GM21576 (cell line): ENCODE results near the gene RALGPS1.

ENCODE experiments used
- ATAC-seq: cut with Tn5 transposase; IDR thresholded peaks from one replicate; pipeline ENCODE4 v1.9.1; 2021; ENCODE audit warnings: mild to moderate bottlenecking, moderate library complexity; ENCODE audit not compliant: unreplicated experiment

Gene RALGPS1

DNA sequence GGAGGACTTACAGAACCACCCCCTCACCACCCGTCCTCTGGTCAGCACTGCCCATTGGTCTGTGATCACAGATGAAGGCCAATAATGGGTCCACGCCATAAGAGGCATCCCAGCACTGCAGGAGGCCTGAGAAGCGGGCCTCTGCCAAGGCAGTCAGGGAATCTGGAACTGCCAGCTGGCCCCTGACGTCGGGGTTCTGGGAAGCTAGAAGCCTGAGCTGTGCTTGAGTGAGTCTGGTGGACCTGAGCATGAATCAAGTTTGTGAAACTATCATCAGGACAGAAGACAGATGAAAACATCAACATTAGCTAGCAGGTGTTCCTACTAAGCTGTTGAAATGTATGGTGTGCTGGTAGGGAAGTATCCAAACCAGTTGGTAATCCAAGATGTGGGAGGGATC lies 200.0 kb downstream of the RALGPS1 start:
- no peak for ATAC-seq

DNA sequence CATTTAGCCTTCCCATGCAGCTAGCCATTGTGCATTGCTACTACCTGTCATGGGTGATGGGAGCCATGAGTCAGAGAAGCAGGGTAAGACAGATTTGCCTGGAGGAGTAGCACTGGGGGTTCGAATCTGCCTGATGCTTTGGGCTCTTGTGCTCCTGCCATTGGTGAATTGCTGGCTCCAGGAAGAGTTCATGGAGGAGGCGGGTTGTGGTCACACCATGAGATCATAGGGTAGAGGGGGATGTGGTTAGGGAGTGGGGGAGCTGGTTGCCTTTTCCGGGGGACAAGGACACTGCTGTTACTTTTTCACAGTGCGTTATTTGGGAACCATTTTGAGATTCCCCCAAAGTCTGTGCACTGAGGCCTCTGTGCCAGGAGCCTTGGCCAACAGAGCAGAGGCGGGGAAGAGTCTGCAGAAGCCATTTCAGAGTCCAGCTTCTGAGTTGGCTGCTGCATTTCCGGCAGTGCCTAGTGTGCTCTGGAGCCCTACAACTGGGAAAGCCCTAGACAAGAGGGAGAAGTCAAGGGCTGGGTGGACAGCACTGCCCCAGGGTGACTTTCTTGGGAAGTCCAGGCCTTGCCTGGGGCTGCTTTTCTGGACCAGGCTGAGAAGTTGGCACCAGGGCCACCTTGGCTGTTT lies 201.6 kb downstream of the RALGPS1 start:
- ATAC-seq = no peak

DNA sequence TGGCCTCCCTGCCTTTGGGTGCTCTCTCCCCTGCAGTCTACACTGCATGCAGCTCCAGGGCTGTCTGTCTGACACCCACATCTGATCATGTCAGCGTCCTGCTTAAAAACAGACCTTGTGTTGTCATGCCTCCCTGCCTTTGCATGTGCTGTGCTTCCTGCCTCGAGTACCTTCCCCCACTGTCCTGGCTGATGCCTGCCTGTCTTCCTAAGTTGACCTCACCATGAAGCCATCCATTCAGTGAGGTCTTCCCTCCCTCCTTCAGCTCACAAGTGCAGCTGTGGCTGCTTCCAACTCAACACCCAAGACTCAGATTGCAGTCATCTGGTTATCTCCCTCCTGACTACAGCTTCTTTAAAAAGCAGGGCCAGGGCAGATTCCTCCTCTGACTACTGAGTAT lies 202.4 kb downstream of the RALGPS1 start:
- no peak for ATAC-seq

DNA sequence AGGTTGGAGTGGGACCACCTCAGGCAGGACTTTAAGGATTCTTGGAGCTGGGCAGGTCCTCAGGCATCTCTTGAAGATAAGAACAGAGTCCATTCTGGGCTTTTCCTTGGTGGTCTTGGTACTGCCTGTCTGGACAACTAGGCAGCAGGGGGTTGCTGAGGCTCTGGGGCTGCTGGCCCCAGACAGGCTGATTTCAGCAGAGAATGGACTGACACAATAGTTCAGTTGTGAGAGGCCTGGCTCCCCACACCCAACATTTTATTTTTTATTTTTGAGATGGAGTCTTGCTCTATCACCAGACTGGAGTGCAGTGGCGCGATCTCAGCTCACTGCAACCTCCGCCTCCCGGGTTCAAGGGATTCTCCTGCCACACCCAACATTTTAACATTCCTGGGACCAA lies 203.2 kb downstream of the RALGPS1 start:
- ATAC-seq = no peak

DNA sequence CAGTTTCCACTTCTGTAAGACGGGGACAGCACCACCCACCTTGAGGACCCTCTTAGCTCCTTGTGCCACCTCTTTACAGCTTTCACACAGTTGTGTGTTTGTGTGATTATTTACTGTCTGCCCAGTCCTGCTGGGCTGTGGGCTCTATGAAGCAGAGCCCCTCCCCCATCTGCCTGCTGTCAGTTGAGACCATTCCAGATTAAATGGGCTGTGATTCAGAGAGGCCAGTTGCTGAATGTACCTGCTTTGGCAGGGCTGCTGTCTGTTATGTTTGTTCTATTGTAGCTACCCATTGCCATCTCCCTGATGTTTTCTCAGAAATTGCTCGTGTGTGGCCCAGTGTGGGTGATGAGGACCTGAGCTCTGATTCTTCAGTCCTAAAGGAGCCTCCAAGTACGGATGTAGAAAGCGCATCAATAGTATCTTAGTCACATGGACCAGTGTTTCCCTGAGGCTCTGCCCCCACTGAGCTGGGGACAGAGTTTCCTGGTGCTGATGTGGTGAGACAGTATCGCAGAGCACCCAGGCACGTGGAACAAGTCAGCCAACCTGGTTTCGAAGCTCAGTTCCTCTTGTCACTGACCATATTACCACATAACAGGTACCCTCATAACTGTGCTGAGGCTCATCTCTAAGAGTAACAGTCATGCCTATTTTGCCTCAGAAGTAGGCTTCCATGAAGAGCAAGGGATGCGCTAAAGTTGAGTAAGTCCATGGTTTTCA lies 204.2 kb downstream of the RALGPS1 start:
- ATAC-seq = no peak

DNA sequence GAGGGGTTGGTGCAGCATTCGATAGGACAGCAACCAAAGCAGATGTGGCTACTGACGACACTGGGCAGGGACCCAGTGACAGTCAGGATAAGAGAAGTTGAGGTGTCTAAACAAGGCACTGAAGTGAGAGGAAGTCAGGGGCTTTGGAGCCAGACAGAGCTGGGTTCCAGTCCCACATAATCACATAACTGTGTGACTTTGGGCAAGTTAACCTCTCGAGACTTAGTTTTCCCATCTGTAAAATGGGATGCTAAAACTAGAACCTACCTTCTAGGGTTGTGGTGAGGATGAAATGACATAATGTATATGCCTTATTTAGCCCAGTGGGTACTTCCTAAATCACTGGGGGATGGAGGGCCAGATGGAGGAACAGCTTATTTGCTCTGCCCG lies 204.7 kb downstream of the RALGPS1 start:
- ATAC-seq = no peak

DNA sequence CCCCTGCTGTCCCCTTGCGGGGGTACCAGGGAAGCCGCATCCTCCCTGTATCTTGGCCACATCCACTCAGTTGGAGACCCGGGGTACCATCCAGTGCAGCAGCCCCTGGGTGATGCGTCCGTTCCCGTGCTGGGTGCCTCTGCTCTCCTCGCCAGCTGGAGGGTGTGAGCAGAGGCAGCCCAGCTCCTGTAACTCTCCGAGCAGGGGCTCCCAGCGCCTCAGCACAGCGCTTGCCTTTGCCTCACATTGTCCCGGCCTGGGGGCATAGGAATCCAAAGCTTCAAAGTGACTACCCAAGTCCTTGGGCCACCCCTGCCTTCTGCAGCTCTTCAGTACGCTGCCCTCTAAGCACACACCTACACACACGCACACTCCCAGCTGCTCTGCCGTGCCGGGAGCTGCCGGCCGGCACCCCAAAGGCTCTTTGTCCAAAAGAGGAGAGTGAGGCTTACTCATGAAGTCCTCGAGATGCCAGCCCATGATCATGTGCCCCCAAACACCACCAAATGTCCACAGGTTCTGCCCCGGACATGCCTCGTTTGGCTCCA lies 207.1 kb downstream of the RALGPS1 start:
- ATAC-seq = no peak

DNA sequence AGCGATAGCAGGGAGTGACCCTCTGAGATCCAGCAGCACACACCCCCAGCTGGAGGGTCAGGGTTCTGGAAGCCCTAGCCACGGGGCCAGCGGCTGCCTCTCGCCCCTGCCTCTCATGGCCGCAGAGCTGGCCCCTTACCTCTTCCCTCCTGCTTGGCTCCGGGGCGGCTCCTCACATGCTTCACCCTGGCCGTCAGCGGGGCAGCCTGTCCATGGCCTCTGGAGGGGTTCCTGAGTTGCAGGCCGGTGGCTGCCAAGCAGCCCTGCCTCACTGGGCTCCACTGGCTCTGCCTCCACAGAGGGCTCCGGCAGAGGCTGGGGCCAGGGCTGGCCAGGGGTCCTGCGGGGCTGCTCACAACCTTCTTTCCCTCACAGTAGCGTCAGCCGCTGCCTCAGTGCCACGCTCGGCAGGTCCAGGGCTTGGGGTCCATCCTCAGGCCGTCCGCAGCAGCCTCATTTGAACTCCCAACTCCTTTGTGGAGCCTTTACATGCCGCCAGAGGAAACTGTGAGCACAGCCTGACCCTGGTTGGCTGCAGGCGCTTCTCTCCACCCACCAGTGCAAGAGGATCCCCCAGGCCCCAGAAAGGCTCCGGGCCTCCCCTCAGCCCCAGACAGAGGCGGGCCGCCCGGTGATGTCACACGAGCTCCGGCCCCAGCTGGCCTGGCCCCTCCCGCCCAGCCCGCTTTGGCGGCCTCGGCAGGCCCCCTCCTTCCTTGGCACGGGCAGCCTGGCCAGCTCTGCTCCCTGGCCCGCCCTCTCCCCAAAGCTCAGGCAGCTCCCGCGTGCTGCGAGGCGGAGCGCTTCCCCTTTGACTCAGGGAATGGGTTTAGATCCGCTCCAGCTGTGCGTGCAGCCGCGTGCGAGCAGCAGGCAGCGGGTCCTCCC lies 207.8 kb downstream of the RALGPS1 start, which contains the start of gene ANGPTL2:
TSS of gene ANGPTL2 (minus strand) at position 460 of the 888 bp plus-strand sequence. CDS start 13,904 bp downstream, outside the sequence.
- no peak for ATAC-seq

DNA sequence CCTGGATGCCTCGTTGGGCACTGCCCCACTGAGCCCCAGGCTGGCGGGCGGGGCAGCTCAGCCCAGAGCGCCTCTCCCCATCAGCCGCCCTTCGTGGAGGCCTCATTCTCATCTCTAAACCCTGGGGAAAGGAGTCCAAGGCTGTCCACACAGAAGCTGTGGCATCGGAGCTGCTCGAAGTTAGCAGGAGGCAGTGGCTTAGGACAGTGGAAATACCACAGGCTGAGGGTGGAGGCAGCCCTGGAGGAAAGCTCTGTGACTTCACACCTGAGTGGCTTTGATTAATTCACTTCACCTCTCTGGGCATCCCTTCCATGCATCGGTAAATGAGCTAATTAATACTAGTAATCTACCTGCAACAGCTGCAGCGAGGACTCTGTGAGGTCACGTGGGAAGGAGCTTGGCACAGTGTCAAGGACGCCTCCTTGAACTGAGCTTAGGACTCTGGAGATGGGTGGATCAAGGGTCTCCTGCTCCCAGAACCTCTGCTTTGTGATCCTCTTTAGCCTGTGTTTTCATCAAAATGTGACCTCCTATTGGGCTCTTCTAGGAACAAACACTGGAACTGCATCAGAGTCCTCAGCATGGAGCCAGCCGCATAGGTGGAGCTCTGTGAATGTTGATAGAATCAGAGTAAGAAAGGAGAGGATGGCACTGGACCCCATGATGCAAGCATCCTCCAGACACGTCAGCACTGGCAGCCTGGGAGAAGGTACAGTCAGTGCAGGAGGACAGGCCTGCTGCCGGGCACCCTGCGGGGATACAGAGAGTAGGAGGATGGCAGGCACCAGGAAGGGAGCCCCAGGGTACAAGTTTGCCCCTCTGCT lies 208.7 kb downstream of the RALGPS1 start:
- no peak for ATAC-seq

DNA sequence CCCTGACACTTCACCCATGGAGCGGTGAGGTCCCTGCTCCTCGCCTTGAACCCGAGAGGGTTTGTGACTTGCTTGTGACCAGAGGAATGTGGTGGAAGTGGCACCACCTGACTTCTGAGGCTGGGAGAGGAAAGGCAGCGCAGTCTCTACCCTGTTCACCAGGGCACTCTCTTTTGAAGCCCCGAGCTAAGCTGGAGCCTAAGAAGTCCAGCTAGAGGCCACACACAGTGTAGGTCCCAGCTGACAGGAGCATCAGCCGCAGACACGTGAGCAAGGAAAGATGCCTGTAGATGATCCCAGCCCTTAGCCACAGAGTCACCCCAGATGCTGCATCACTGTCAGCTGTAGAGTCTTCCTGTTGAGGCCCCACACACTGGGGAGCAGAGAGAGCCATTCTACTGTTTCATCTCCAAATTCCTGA lies 209.5 kb downstream of the RALGPS1 start:
- no peak for ATAC-seq

DNA sequence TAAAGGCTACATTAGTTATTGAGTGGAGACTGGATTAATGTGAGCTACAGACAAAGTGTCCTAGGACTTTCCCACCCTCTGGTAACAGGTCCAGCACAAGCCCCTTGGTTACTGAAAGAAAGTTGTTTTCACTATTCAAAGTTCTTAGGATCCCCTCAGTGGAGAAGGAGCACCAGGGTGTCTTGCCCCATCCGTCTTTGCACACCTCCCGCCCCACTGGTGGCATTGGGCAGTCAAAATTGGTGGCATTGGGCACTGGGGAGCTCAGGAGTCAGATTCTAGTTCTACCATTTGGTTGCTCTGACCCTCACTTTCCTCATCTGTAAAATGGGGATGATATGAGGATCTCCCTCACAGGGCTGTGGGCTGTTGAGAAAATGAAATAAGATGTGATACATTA lies 210.2 kb downstream of the RALGPS1 start:
- no peak for ATAC-seq

DNA sequence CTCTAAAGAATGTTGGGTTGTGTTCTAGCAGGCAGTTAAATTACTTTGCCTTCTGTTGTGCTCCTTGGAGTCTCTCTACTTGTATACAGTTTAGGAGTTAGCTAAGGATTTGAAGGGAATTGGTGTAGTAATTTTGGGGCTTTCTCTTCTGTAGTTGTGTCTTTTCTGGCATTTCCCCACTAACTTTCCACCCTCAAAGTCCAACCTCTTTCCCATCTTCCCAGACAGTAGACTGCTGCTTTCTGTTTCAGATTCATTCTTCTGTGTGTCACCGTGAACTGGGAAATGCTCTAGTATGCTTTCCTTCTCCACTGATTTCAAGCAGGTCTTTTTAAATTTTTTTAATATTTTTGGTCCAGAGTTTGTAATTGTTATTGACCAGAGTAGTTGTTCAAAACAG lies 212.4 kb downstream of the RALGPS1 start:
- ATAC-seq = no peak

DNA sequence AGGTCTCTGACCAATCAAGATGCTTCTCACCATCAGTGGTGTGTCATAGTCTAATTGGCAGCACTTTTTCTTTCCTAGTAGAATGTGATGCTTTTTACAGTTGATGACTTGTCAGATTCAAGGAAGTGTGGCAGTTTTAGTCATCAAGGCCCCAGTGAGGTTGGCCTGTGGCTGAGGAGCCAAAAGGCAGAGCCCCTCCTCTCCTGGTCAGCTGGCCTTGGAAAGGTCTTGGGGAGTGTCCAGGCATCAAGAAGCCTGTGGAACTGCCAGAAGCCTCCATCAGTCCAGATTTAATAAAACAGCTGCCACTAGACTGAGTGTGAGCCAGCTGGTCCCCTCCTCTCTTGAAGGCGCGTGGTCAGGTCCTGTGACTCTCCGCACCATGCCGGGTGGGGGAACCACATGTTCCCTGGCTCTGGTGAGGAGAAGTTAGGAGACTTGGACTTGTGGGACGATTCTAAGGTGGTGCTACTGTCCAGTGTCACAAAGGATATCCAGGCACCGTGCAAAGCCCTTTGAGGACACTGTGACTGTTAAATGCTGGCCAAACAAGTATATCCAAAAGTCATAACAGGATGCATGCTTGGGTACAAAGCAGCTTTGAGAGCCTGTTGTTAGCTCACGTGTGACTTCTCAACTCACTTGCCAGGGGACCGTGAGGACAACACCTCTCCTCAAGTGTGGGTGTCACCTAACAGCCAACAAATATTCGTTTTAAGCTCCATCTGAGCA lies 213.9 kb downstream of the RALGPS1 start:
- no peak for ATAC-seq

DNA sequence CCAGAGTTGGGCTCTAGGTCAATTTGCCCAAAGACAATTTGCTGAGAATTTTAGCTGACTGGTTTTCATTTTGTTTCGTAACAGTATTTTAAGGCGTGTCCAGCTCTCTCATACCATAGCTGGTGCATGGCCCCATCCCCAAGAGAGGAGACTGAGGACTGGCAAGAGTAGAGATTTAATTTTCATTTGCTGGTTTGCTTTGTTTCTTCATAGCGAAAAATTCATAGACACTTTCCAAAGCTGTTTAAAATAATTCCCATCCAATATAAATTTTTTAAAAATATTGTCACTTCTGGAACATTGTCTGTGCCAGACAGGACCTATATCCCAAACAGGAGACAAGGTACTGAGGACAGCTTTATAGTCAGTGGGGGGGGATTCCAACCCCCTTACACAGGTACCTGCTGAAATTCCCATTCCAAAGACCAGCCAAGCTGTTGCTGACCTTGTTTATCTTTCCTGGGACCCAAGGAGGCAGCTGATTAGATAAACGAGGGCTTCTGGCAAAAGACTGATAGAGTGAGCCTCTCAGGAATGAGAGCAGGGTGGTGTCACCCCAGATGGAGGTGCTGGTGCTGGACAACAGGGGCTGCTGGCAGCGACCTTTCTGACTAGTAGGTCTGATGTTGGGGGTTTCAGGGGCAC lies 214.6 kb downstream of the RALGPS1 start:
- no peak for ATAC-seq

DNA sequence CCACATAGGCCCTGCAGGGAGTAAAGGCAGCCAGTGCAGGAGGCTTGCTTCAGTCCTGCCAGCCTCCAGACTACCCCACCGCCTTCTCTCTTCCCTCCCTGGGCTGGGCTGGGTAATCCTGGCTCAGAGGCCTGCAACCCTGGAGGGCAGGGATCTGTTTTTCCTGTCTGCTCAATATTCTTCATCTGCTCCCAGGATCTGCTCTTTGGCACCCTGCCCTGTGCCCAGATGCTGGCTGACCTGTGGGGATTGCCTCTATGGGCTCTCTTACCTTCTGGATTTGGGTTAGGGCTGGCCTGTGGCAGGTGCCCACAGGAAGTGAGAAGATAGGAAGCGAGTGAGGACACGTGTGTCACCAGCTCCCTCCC lies 215.1 kb downstream of the RALGPS1 start:
- no peak for ATAC-seq

DNA sequence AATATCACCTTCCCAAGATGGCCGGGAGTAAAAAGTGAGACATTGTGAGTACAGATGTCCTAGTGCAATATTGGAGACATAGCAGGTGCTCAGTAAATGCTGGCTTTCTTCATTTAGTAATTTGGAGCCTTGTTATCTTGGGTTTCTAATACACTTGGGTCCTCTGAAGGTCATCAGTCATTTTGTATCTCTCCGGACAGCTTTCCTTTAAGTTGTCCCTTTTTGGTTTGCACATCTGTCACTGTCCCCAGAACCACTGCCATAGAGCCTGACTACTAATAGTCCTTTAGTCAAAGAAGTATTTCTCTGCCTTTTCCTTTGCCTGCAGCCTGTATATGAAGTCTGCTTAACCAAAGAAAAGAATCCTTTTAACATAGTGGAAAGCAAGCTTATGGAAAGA lies 215.7 kb downstream of the RALGPS1 start:
- no peak for ATAC-seq

DNA sequence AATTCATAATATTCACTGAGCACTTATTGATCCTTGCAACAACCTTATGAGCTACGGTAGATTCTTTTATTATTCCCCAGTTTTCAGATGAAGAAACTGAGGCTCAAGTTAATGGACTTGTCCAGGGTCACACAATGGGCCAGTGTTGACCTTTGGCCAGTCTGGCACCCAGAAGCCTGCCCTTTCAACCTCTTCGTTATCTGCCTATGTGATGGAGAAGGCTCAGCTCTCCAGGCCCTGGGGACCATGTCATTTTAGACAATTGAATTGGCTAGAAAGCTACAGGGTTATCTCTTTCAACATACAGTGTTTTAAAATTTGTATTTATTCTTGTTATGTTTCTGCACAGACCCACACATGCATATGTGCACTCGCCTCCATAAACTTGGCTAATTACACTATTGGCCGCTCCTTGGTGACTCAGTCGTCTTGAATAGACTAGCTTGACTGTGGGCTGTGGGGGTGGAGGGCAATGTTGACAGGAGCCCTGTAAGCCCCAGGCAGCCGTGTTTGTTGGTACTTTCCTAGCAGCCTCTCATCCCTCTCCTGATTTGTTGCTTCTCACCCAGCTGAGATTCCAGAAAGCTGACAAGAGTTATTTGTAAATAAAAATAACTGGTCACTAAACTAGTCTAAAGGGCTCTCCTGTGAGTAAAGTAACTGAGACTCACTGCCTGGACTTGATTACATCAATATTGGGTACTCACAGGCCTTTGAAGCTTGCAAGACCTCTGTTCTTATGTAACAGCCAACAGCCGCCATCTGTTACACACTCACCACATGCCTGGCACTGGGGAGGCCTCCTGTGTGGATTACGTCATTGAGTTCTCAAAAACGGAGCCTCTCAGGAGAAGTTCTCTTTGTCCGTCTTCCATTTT lies 216.3 kb downstream of the RALGPS1 start:
- no peak for ATAC-seq

DNA sequence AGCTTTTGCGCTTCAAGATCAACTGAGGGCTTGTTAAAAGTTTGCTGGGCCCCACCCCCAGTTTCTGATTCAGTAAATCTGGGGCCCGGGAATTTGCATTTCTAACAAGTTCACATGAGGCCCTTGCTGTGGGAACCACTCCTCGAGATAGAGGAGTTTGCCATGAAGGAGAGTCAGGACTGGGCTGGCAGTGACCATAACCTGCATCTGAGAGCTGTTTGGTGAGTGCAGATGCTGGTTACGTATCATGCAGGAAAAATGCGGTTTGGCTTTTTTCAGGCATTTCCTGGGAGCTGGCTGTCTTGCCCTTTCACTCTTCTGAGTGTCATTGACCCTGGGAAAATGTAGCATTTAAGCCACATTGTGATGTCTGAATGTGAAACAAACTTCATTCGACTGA lies 217.3 kb downstream of the RALGPS1 start:
- ATAC-seq = no peak
